Activated CD8-positive, alpha-beta memory T cell treated with anti-CD3 and anti-CD28 coated beads for 4 hours (primary cell): Measurements from ENCODE around the gene TEX264.
"Not testable (repeated sequence)": the region's sequence is repeated elsewhere in the genome, so short reads cannot be mapped to it uniquely, and the experiment has no call there.

Experiments used
- DNase-seq, 2 donors: peaks; one replicate each; pipeline ENCODE4 v3.0.0-alpha.2; 2020; ENCODE audit warnings: low read depth in 2 of 2

The TEX264 gene, protein sequence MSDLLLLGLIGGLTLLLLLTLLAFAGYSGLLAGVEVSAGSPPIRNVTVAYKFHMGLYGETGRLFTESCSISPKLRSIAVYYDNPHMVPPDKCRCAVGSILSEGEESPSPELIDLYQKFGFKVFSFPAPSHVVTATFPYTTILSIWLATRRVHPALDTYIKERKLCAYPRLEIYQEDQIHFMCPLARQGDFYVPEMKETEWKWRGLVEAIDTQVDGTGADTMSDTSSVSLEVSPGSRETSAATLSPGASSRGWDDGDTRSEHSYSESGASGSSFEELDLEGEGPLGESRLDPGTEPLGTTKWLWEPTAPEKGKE

DNA sequence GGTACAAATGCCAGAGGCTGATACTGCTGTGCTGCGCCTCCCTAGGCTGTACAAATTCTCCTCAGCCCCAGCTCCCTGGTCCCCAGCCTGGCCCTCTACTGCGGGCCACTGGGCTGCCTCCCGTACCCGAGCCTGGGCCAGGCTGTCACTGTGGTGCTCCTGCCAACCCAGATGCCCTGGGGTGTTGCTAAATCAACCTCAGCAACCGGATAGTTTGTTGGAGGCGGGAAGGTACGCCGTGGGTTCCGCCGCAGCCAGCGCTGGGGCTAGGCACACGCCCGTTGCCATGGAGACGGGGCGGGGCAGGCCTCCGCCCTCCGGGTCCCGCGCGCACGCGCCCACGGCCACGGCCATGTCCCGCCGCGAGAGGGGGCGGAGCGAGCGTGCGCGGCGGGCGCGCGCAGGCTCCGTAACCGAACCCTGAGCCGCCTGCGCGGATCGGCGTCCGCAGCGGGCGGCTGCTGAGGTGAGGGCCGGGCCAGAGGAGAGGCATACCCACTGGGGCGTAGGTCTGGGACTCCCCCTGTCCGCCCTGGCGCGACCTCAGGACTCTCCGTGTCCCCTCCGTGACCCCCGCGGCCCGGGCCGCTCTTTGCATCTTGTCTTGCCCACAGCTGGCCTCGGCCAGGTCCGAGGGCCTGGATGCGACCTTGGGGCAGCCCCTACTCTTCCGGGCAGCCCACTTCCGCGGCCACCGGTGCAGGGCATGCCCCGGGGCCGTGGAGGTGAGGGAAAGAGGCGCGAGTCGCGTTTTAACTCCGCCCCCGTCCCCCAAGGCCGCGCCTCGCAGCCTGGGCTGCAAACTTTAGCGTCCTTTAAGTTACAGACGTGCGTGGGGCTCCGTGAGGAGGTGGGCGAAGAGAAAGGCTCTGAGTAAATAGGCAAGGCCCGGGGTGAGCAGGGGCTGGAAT is at the start of gene TEX264:
Gene TEX264, plus strand, starts transcription at position 430 of the 911 bp plus-strand sequence. CDS start 3,053 bp downstream, outside the sequence.
- DNase-seq = peak; percentile 83

DNA sequence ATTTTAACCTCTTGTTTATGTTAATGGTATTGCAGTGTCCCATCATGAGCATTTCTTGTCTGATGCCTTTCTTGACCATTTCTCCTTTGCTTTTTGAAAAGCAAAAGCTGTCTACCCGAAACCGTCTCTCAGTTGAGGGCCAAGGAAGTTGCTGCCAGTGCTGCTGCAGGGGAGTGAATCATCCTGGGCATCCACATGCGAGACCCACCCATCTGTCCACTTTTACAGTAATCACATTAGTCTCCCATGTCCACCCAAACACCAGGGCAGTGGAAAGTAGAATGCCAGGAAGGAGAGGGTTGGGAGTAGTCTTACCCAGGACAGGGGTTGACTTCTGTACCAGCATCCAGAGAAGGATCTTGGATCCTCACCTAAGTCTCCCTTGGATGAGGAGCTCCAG is 48.6 kb upstream of the TEX264 start:
- DNase-seq = no peak

DNA sequence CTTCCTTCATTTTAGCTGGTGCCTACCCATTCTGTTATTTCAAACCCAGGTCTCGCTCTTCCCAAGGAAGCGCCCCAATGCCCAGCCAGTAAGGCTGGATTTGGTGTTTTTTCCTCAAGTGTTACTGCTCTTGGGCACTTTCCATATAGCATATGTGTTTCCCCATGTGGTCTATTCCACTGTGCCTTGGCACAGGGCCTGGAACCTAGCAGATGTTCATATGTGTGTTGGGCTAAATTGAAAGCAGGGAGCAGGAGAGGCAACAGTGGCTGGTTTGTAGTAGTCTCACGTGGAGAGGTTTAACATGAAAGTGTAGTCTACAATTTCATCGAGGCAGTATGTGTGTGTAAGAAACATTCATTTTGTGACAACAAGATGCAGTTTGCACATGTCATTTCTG is 48.2 kb upstream of the TEX264 start:
- no peak for DNase-seq

DNA sequence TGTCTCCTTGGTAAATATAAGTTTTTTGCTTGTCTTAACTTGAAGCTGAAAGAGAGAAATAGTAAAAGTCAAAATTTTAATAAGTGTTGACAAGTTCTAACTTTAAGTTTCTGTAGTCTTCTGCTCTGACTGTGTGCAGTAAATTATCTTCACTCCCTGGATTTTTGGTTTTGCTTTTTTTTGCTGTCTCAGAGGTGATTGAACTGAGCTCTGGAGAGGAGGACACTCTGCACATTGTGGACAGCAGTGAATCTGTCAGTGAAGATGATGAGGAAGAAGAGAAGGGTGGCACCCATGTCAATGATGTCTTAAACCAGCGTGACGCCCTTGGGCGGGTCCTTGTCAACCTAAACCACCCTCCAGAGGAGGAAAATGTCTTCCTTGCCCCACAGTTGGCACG is 40.5 kb upstream of the TEX264 start:
- DNase-seq = no peak

DNA sequence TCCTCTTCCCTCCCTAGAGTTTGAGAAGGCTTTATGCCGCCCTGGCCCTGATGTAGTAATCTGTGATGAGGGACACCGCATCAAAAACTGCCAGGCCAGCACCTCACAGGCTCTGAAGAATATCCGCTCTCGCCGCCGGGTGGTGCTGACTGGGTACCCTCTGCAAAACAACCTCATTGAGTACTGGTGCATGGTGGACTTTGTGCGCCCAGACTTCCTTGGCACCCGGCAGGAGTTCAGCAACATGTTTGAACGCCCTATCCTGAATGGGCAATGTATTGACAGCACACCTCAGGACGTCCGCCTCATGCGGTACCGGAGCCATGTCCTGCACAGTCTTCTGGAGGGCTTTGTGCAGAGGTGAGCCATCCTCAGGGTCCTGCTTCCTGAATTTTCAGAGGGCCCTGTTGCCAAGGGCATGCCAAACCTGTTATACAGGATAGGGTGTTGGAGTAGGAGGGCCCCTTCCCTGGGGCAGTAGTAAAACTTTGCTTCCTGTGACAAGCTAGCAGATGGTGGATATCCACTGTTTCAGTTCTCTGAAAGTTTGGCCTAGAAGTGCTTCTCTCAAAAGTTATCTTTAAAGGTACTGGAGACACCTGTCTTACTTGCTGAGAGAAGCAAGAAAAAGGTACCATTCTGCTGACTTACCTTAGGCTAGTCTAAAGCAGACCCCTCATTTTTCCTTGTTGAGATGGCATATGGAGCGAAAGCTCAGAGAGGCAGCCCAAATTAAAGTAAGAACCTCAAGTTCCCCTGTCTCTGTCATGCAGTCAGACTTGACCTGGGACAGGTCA is 33.7 kb upstream of the TEX264 start:
- no peak for DNase-seq

DNA sequence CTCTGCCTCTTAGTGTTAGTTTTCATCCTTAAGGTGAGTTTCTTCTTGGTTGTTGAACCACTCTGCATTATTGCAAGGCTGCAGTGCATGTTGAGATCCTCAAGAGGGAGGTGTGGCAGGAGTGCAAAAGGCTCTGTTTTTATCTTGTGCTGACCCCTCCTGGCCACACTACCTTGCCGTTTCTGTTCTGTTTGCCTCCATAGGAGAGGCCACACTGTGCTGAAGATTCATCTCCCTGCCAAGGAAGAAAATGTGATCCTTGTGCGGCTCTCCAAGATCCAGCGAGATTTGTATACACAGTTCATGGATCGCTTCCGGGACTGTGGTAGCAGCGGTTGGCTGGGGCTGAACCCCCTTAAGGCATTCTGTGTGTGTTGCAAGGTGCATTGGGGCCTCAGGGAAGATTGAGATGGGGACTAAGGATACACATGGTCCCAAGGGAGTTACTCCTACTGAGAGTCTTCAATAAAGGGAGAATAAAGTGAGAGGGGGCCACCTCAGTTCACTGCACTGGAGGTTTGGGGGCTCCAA is 33.0 kb upstream of the TEX264 start:
- no peak for DNase-seq

DNA sequence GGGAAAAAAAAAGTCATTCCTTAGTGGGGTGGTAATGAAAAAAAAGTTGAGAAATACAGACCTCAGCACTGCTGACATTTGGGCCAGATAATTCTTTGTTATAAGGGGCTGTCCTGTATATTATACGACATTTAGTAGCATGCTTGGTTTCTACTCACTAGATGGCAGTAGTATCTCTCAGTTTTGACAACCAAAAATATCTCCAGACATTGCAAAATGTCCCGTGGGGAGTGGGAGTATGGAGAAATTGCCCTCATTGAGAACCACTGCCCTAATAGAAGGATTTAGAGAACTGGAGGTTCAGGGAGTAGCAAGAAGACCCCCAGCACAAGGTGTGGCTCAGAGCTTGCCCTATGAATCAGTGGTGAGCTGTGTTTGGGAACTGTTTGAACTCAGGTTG is 28.6 kb upstream of the TEX264 start:
- no peak for DNase-seq

DNA sequence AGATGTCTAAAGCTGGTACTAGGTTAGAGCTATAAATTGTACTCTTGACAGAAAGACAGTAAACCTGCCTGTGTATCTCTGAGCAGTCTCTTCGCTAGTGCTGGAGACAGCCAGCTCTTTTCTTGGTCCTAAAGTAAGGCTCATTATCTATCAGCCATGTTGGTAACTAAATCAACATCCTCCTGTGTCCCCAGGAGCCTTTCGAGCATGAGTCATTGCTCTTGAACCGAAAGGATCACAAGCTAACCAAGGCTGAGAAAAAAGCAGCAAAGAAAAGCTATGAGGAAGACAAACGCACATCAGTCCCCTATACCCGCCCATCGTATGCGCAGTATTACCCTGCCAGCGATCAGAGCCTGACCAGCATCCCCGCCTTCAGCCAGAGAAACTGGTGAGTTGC is 25.0 kb upstream of the TEX264 start:
- no peak for DNase-seq

DNA sequence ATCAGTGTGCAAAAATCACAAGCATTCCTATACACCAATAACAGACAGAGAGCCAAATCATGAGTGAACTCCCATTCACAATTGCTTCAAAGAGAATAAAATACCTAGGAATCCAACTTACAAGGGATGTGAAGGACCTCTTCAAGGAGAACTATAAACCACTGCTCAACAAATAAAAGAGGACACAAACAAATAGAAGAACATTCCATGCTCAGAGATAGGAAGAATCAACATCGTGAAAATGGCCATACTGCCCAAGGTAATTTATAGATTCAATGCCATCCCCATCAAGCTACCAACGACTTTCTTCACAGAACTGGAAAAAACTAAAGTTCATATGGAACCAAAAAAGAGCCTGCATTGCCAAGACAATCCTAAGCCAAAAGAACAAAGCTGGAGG is 18.9 kb upstream of the TEX264 start:
- DNase-seq = not testable (repeated sequence)

DNA sequence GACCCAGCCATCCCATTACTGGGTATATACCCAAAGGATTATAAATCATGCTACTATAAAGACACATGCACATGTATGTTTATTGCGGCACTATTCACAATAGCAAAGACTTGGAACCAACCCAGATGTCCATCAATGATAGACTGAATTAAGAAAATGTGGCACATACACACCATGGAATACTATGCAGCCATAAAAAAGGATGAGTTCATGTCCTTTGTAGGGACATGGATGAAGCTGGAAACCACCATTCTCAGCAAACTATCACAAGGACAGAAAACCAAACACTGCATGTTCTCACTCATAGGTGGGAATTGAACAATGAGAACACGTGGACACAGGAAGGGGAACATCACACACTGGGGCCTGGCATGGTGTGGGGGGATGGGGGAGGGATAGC is 17.6 kb upstream of the TEX264 start:
- not testable (repeated sequence) for DNase-seq

DNA sequence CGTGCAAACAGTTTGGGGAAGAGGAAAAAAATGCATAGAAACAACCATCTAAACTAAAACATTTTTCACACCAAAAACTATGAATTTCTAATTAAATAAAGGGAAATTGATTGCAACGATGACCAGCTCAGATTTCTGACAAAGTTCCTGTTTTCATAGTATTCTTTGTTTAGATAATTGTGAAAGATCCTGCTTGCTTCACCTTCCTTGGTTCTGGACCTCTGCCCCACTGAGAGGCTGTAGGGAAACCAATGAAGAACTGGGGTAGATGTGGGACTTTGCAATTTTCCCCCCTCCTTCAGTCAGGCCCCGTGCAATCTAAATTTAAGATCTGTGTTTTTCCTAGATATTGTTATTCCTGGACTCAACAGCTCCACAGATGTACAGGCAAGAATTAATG is 13.8 kb upstream of the TEX264 start:
- no peak for DNase-seq

DNA sequence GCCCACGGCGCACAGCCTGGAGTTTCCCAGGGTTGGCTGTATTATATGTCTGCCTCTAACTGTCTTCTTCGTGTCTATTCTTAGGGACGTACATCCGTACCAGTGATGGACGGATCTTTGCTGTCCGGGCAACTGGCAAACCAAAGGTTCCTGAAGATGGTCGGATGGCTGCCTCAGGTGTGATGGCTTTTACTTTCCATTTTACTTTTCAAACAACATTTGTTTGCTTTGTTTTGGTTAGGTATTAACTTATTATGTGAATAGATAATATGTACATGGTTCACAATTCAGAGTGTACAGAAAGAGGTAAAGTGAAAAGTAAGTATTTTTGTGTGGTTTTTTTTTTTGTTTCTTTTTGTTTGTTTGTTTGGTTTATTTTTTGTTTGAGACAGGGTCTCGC is 11.1 kb upstream of the TEX264 start:
- no peak for DNase-seq

DNA sequence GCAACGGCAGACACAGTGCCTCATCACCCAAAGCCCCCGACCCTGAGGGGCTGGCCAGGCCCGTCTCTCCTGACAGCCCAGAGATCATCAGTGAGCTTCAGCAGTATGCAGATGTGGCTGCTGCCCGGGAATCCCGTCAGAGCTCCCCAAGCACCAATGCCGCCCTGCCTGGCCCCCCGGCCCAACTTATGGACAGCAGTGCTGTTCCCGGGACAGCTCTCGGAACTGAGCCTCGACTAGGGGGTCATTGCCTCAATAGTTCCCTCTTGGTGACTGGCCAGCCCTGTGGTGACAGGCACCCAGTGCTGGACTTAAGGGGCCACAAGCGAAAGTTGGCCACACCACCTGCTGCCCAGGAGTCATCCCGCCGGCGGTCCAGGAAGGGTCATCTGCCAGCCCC is 8.6 kb upstream of the TEX264 start:
- DNase-seq = no peak

DNA sequence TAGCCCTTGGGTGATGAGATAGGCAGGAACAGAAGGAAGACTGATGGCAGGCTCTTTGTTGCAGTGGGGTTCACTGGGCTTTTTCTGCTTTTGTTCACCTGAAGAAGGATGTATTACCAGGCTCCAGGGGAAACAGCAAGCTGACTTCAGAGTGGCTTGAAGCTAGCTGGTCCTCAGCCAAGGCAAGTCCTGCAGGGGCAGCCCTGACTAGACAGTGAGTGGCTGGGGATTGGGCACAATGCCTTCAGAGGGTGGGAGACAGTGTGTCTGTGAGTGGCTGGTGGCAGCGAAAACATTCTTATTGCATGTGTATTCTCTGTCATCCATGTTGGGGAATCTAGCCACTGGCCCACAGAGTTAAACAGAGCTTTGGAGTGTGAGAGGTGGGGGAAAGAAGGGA is 2.3 kb upstream of the TEX264 start:
- DNase-seq = no peak

DNA sequence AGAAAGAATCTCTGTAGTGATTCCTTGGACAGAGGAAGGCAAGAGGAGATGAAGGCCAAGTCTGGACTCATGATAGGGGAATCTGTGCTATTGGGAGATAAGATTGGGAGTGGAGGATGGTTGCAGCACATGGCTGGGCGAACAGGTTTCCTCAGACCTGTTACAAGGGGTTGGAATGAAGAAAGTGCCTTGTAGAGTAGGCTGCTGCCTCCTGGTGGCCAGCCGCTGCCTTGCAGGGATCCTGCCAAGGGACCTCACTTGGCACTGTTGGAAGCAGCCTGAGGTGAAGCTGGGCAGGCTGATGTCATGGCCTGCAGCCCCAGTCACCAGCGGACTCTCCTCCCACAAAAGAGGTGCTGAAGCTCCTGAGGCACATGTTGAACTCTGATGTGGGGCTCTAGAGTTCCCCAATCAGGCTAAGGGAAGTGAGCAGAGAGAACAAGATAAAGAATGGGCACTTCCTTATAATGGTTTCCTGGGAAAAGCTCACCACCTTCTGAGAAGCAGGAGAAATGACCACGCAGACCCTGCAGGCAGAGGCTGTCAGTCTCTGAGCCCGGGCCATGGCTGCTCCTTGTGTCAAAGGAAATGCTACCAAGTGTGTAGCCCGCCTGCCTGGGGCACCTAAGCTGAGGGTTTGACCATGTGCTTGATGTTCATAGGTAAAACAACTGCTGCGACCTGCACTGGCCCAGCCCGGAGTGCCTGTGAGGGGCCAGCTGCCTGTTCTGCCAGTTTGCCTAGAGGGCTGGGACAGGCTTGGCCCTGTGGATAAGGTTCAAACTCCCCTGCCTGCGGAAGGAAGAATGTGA is 1.6 kb upstream of the TEX264 start:
- DNase-seq = peak; percentile 62 to 63

DNA sequence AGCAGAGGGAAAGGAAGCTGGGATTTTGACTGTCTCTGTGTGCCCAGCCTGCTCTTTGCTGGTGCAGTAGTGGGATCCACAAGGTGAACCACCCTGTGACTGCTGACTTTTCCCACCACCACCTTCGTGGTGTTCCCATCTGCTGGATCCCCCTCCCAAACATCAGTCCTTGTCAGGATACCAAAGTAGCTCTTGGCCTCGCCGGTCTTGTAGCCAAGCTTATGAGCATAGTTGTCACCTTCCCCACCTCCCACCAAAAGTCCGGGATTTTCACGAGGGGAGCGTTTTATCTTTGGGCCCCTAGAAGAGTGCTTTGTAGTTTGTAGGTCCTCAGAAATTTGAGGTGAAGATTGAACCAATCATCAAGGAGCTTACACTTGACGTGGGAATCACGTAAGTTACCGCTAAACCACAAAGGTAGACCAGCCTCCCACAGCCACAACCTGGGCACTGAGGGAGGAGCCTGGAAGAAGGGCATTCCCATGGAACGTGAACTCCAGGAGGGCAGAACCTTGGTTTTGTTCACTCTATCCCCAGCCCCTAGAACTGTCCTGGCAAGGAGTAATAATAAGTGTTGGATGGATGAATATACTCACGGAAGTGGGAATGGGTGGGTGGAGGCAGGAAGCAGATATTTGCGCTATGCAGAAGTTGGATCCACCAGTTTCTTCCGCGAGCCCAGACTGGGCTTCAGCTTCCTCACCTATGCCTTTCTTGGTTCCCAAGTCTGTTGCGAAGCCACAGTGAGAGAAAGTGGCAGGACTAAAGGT is 814 bp upstream of the TEX264 start:
- no peak for DNase-seq

DNA sequence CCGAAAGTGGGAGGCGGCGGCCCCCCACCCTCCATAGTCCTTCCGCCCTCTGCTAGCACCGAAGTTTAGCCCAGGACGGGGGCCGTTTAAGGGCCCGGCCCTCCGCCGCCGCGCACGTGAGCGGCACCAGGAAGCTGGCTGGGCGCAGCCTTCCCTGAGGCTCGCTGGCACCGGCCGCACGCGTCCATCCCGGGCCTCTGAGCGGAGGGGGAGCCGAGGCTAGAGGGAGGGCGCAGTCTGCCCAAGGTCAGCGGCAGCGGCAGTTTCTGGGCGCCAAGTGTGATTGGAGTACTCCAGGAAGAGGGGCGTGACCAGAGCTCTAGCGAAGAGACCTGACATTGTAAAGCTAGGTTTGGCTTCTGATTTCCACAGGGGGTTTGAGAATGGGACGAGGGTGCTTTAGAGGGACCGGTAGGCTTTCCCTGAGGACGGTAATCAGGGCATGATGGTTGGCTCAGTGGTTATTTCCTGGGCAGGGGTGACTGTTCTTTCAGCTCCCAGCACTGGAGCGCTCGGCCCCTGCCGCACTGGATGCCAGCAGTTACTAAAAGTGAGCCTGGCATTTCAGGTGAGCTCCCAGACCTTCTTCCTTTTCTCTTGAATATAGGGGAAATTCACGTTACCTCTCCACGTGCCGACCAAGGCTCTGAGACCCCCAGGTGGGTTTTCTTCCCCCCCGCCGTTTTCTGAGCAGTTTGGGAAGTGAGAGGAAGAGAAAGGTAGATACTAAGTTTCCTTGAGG is 853 bp downstream of the TEX264 start:
- DNase-seq = peak in 1 of 2 donors; percentile 22

DNA sequence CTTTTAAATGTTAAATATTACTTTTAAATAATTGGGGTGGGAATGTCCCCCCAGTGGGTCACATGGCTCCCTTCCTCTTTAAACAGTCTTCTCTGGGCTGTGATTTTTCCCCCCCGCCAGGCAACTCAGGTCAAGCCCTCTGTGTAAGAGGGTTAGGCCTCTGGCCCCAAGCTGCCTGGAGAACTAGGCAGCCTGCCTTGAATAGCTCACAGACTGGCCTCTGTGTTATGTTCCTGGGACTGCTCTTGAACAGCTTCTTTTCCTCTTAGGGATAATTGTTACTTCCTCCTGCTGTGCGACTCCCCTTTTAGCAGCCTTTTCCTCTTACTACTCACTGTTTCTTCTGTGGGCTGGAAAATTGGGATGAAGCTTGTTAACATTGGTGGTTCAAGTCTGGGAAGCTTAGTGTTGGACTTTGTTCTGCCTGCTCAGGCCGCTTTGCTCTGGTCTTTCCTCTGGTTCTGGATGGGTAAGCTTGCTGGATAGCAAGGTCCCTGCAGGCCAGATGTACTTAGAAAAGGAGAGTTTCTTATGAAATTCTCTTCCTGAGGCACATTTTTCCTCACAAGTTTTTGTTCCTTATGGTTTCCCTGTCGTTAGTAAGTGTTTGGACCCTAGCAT is 2.2 kb downstream of the TEX264 start:
- no peak for DNase-seq
